H1 (cell line): ENCODE measurements around the gene MATN1. TPM values are rescaled to one million over a fixed set of nuclear protein-coding genes. Genes with fewer than 3 reads are reported as not detected.

ENCODE experiments used
- CBX5 ChIP-seq: fragments of 300-800, 300-1000 bp; sonication (generic); IDR thresholded peaks from 2 replicates; pipeline ENCODE4 v1.7.1; 2016; ENCODE audit warnings: antibody characterized with exemption, low read length, low read depth
- CHD1 ChIP-seq: IDR thresholded peaks from 2 replicates; pipeline ENCODE4 v1.6.1; 2012; ENCODE audit warnings: low read depth, low read length, improper control_type of control experiment
- NANOG ChIP-seq: IDR thresholded peaks from 2 replicates; pipeline ENCODE4 v1.6.1; 2011; ENCODE audit warnings: low read length, low read depth, mild to moderate bottlenecking, inconsistent platforms; ENCODE audit not compliant: insufficient read depth, poor library complexity, severe bottlenecking
- SIRT6 ChIP-seq: IDR thresholded peaks from one replicate; pipeline ENCODE4 v1.7.1; 2012; ENCODE audit warnings: low read length, inconsistent platforms
- SIX5 ChIP-seq: IDR thresholded peaks from 2 replicates; pipeline ENCODE4 v1.6.1; 2011; ENCODE audit warnings: mild to moderate bottlenecking, low read depth, low read length
- SUZ12 ChIP-seq: fragments of 200-600 bp; sonication (generic); IDR thresholded peaks from 2 replicates; pipeline ENCODE4 v1.6.1; 2012; ENCODE audit warnings: mild to moderate bottlenecking, inconsistent platforms, low read length, moderate library complexity, mixed read lengths
- polyA plus RNA-seq, 7 experiments: library from polyadenylated mRNA; depleted of rRNA in 3 of 7; stranded (reverse) in 5 of 7; unstranded in 2 of 7; fragments of >200 nt in 5 of 7; fragments of 200-250 nt in 2 of 7; gene quantifications; 1 replicate in 5 of 7; 2 replicates in 1 of 7; 4 replicates in 1 of 7; pipeline versions ENCODE4 v1.2.1 to v1.2.3, GENCODE V29; 2011 to 2013; ENCODE audit warnings: missing spikeins in 2 of 7, mixed read lengths in 2 of 7
- total RNA-seq: library from RNA; stranded (reverse); fragmentation: NEBNext Ultra II Directional; extraction: Animal tissue kit (Norgen Biotek cat#: 25700); gene quantifications from 2 replicates; pipeline ENCODE4 v1.2.1, GENCODE V29; 2021

MATN1 gene
- total and polyA plus RNA-seq, 2 of the 8 experiments (the other 6 are each of a cell fraction or from before 2014, with no cell fraction given): 0.12 to 0.28 TPM

- TF ChIP-seq SUZ12 (no peak), CBX5 (no peak), NANOG (no peak), SIX5 (no peak), SIRT6 (no peak), CHD1 (no peak)
Measured at GRCh38 chr1:30704765-30705509, 18.4 kb downstream of the MATN1 start (continued).
